IPS DF 19.7 (cell line): Measurements from ENCODE around the gene C9orf72.

Source experiments
- DNase-seq: peaks from one replicate; pipeline ENCODE4 v3.0.0-alpha.2; 2013; ENCODE audit warnings: low read depth, low spot score

Gene C9orf72

GRCh38 chr9:27538647-27539046, 34.6 kb downstream of the C9orf72 start:
- DNase-seq: no peak

GRCh38 chr9:27537756-27538155, 35.5 kb downstream of the C9orf72 start:
- DNase-seq: no peak

DNA sequence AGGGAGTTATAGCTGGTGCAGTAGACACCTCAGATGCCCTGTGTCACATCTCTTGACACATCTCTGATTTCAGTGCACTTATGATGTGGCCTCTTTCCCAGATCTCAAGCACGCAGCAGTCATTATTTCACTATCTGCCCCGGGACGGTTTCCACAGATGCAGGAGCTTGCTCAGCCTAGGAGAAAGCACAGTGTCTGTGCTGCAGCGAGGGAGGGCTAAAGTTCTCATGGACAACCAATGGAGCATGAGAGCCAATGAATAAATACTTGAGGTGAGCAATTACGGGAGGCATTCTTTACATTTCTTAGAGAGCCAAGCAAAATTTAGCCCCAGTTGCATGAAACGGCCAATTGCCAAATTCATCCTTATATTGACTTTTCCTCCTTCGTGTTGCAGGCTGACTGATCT, 36.2 kb downstream of the C9orf72 start:
- DNase-seq: no peak

DNA sequence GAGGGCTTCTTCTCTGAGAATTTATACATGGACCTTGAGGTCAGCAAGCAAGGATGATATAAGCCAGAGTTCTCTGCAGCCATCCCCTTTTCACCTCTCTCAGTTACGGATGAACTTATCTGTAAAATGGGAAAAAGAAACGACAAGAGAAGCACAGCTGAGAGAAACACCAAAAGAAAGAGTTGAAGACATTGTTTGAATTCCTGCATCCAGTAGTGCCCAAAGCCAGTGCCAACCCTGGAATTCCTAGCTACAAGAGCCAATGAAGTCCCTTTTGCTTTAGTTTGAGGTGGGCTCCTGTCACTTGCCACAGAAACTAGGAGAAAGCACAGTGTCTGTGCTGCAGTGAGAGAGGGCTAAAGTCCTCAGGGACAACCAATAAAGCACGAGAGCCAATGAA, 37.1 kb downstream of the C9orf72 start:
- no peak for DNase-seq

DNA sequence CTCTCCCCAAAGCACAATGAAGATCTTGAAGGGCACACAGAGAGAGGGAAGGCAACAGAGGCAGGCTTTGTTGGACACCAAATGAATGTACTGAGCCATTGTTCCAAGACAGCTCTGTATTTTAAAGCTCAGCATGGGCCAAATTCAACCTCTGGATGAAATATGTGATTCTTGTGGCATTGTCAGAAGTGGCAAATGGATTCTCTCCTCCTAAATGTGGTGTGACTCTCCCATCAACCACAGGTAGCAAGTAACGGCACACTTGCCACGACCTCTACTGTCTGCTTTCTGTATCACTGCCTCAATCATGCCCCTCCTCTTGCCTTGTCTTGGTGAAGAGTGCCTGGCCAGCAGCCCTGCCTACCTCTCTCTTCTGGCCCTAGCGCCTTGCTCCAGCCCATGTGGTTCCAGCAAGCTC, 37.6 kb downstream of the C9orf72 start:
- no peak for DNase-seq

GRCh38 chr9:27534658-27535209, 38.5 kb downstream of the C9orf72 start:
- DNase-seq: no peak

DNA sequence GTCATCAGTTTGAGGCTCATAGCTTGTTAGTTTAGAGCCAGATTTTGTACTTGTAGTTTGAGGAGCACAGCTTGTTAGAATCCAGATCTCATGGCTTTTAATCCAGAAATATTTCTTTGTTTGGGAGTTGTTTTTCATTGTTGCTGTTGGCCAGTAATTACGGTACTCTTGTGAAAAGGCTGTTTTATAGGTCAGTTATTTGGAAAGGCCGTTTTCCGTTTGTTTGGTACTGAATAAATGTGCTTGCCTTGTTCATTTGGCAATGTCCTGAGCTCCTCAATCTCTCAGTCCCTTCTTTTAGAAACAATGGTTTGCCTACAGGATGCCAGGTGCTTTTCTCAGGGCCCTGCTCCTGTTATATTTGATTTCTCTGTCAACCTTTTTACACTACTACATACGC, 39.1 kb downstream of the C9orf72 start:
- DNase-seq: no peak

- no peak for DNase-seq
Observed at GRCh38 chr9:27533311-27533710, 40.0 kb downstream of the C9orf72 start.

DNA sequence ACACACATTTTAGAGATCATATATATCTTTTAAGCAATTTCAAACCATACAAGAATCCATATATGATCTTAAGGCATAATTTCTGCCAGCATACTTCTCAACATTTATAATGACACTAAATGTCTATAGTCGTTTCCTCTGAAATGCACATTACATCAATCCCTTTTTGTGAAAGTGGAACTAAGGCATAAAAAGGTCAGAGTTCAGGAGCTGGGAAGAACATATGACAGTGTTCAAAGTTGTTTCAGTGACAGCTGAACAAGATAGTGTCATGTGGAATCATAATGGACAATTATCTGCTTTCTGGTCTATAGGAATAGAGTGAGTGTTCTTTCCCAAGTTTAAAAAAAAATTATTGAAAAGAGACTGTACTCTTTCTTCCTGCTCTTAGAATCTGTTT, 41.2 kb downstream of the C9orf72 start:
- no peak for DNase-seq

GRCh38 chr9:27530915-27531755, 42.1 kb downstream of the C9orf72 start:
- no peak for DNase-seq

- DNase-seq: no peak
Observed at GRCh38 chr9:27529316-27530278, 43.7 kb downstream of the C9orf72 start, which contains the start of gene MOB3B. Gene MOB3B, minus strand, starts transcription at chr9:27529814. Its CDS starts 74,264 bp downstream, at chr9:27455550.

- DNase-seq: no peak
Observed at GRCh38 chr9:27528886-27529315, 44.4 kb downstream of the C9orf72 start.

DNA sequence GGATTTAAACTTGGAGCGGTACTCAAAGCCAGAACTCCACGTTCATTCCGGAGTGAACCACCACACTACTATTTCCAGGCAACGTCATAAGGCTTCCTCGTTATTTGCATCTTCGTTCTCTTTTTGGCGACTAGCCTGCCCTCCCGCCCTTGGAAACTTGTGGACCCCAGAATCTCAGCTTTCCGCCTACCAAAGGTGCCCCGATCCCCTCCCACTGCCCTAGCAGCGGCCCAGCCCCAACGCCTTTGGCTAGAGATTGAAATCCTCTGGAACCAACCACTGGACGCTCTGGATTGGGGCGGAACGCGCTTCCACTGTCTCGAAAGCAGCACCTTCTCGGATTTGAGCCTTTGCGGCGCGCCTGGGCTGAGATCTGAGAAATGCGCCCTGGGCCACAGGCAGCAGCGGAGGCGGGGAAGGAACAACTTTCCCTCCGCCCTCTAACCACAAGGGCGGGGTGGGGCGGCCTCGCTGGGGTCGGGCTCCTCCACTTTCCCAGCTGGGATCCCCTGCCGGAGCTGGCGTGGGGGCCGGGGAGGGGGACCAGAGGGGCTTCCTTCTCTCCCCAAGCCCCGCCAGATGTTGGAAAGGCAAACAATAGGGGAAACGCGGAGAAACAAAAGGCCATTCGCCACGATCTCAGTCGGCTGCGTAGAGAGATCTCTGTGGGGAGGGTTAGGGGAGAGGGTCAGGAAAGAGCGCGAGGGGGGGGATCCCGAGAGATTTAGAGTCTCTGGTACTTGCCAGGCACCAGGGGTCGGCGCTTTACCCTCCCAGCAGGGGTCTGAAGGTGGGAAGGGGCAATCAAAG, 45.0 kb downstream of the C9orf72 start:
- DNase-seq: no peak

DNA sequence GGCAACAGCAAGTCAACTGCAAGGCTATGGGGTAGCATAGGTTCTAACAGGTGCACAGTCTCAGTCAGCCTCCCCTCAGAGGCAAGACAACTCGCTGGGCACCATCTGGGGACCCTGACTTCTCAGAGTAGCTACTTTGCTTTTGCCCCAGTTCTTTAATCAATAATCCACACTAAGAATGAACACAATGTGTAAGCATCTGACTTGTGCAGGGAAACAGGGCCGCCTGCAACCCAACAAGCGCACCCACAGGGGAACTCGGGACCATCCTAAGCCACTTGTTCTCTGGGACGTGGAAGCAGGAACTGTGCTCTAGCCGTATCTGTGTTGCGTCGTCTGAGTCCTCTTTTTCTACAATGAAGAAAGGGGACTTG, 45.6 kb downstream of the C9orf72 start:
- no peak for DNase-seq

GRCh38 chr9:27524236-27524635, 49.0 kb downstream of the C9orf72 start, which contains the start of gene IFNK:
Gene IFNK, plus strand, starts transcription at chr9:27524290. Its CDS starts 47 bp downstream, at chr9:27524337.
- DNase-seq: no peak

DNA sequence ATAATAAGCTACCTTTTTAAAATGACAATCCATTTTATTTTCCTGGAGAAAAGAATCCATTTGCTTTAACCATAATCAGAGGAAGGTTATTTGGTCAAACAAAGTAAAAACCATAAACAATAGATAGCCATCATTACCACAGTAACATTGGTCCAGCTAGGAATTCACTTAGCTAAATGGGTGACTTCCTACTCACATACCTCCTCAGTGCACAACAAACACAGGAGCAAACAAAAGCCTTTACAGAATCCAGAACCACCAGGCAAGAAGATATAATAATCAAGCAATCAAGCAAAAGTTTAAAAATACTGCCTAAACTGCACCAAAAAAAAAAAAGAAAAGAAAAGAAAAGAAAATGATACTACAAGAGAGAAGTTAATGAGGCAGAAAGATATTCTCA, 50.1 kb downstream of the C9orf72 start:
- DNase-seq: no peak

GRCh38 chr9:27520986-27521385, 52.3 kb downstream of the C9orf72 start:
- no peak for DNase-seq

- DNase-seq: no peak
Observed at GRCh38 chr9:27519466-27520465, 53.5 kb downstream of the C9orf72 start.

GRCh38 chr9:27518809-27519208, 54.5 kb downstream of the C9orf72 start:
- DNase-seq: no peak

DNA sequence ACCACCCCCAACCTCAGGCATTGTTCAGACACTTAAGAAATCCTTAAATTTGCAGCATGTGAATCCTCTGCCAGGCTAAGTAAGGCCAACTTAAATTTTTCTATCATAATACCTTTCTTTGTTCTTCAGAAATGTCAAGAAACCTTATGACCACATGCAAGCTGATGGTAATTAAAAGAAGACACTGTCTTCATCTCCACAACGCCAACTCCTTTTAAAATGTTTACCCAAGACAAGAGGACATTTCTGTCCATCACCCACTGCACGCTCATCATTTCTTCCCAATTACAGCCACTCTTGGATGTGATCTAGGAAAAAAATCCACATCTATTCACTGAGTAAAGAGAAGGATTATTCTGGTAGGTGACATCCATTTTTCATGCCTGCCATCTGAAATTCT, 55.3 kb downstream of the C9orf72 start:
- no peak for DNase-seq
